GM23338 (cell line): ENCODE data around the gene MSANTD1.

Experiments used
- JUNB ChIP-seq: IDR thresholded peaks from one replicate; pipeline ENCODE4 v1.6.1; 2016; ENCODE audit warnings: antibody characterized with exemption; ENCODE audit not compliant: unreplicated experiment
- NANOG ChIP-seq: IDR thresholded peaks from 2 replicates; pipeline ENCODE4 v1.6.1; 2016; ENCODE audit warnings: antibody characterized with exemption, borderline replicate concordance
- TF ChIP-seq, protein P1 (sequence below), 2 experiments: fragments of 200-600 bp in 1 of 2; sonication (generic) in 1 of 2; conservative IDR thresholded peaks; 2 replicates each; pipeline versions ENCODE4 v1.5.1 to v1.6.1; 2016 to 2017; ENCODE audit warnings: antibody characterized with exemption in 2 of 2, low read depth in 2 of 2, mild to moderate bottlenecking in 2 of 2, moderate library complexity in 1 of 2
- TF ChIP-seq, protein P2 (sequence below): IDR thresholded peaks from one replicate; pipeline ENCODE4 v1.6.1; 2018; ENCODE audit warnings: antibody characterized with exemption; ENCODE audit not compliant: unreplicated experiment

DNA sequence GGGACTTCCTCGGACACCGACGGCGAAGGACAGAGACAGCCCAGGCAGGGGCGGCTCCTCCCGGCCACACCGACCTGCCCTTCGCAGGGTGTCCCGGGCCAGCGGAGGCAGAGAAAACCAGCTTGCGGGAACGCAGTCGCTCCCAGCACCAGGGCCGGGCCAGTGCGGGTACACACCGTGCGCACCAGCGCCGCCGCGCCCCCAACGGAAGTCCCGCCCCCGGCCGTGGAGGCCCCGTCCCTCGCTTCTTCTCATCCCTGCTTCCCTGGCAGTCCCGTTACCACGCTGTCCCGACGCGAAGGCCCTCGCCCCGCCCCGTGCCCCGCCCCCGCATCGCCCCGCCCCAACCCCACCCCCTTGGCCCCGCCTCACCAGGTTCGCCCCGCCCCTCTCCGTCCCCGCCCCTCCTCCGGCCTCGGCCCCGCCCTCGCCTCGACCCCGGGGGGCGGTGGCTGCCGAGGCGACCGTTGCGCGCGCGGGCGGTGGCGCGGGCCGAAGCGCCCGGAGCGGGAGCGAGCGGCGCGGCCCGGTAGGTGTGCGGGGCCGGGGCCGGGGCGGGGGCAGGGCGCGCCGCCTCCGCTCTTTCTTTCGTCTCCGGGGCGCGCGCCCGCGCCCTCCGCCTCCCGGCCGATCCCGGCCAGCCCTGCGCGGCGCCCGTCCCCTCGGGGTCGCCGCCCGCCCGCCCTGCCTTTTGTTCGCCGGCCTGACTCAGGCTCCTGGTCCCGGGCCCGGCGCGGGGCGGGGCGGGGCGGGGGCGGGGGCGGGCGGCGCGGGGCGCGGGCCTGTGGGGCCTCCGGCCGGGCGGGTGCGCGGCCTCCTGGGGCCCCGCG, 43.8 kb downstream of the MSANTD1 start, which contains the start of gene RGS12:
- TF ChIP-seq, protein P1, sequence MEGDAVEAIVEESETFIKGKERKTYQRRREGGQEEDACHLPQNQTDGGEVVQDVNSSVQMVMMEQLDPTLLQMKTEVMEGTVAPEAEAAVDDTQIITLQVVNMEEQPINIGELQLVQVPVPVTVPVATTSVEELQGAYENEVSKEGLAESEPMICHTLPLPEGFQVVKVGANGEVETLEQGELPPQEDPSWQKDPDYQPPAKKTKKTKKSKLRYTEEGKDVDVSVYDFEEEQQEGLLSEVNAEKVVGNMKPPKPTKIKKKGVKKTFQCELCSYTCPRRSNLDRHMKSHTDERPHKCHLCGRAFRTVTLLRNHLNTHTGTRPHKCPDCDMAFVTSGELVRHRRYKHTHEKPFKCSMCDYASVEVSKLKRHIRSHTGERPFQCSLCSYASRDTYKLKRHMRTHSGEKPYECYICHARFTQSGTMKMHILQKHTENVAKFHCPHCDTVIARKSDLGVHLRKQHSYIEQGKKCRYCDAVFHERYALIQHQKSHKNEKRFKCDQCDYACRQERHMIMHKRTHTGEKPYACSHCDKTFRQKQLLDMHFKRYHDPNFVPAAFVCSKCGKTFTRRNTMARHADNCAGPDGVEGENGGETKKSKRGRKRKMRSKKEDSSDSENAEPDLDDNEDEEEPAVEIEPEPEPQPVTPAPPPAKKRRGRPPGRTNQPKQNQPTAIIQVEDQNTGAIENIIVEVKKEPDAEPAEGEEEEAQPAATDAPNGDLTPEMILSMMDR (conservative IDR thresholded peaks at IDR 0.05; ENCODE audit: low read depth in 2 of 2) = no peak
- TF ChIP-seq NANOG = no peak
- no peak for TF ChIP-seq JUNB
- TF ChIP-seq, protein P2, sequence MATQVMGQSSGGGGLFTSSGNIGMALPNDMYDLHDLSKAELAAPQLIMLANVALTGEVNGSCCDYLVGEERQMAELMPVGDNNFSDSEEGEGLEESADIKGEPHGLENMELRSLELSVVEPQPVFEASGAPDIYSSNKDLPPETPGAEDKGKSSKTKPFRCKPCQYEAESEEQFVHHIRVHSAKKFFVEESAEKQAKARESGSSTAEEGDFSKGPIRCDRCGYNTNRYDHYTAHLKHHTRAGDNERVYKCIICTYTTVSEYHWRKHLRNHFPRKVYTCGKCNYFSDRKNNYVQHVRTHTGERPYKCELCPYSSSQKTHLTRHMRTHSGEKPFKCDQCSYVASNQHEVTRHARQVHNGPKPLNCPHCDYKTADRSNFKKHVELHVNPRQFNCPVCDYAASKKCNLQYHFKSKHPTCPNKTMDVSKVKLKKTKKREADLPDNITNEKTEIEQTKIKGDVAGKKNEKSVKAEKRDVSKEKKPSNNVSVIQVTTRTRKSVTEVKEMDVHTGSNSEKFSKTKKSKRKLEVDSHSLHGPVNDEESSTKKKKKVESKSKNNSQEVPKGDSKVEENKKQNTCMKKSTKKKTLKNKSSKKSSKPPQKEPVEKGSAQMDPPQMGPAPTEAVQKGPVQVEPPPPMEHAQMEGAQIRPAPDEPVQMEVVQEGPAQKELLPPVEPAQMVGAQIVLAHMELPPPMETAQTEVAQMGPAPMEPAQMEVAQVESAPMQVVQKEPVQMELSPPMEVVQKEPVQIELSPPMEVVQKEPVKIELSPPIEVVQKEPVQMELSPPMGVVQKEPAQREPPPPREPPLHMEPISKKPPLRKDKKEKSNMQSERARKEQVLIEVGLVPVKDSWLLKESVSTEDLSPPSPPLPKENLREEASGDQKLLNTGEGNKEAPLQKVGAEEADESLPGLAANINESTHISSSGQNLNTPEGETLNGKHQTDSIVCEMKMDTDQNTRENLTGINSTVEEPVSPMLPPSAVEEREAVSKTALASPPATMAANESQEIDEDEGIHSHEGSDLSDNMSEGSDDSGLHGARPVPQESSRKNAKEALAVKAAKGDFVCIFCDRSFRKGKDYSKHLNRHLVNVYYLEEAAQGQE = no peak
